ENCODE data around the gene EPHA4.

EPHA4 gene

GRCh38 chr2:221389904-221390303, 182.2 kb downstream of the EPHA4 start:
- DNase-seq, result no peak

DNA sequence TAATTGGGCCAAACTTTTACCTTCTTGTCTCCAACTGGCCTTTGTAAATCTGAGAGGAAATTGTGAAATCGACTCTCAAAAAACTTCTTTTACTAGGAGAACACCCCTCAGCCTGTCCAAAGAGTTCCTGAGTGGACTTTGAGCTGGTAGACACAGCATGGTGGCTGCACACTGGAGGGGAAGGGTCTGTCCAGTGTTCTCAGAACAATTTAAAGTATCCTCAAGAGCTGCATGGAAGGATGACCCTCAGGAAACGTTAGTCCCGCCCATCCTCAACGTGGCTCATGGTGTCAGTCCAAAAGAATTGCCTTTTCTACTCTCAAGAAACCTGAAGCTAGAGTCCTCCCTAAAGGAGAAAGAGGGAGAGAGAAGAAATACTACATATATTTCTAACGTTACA, 182.7 kb downstream of the EPHA4 start:
- no peak for DNase-seq

DNA sequence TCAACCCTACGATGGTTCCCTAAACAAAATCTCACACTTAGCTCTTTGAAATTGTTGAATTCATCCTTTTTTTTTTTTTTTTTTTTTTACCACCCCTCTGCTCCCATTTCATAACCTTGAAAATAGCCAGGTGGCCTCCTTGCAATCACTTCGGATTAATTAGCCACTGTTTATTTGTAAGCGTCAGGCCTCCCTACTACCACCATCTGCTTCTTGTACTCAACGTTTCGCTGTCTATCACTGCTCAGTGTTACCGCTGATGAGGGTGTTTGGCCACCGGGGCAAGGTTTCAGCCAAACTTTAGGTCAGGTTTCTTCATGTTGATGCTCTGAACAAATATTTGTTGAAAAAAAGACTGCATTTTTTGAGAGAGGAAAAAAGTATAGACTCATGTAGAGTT, 183.2 kb downstream of the EPHA4 start:
- peak in 1 of 14 donors; percentile 44 for DNase-seq

- no peak for DNase-seq
These were observed 186.4 kb downstream of the EPHA4 start for GRCh38 chr2:221385716-221386115.

DNA sequence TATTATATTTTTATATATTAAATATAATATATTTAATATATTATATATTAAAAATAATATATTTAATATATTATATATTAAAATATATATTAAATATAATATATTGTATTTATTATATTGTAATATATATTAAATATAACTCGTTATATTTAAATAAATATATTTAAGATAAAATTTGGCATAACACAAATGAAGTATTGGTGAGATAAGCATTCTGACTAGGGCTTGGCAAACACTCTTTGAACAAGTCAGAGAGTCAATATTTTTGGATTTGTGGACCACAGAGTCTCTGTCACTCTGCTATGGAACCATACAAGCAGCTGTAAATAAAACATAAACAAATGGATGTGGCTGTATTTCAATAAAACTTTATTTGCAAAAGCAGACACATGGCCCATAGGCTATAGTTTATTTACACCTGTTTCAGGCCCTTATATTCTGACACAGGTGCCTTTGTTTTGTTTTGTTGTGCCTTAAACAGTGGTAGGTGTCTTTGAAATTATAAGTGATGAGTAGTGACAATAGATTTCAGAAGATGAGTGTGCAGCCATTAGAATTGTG, 190.1 kb downstream of the EPHA4 start:
- DNase-seq, result no peak

- no peak for DNase-seq
These were observed 191.4 kb downstream of the EPHA4 start for GRCh38 chr2:221380686-221381085.

- no peak for DNase-seq
These were observed 192.0 kb downstream of the EPHA4 start for GRCh38 chr2:221380062-221380461.

DNA sequence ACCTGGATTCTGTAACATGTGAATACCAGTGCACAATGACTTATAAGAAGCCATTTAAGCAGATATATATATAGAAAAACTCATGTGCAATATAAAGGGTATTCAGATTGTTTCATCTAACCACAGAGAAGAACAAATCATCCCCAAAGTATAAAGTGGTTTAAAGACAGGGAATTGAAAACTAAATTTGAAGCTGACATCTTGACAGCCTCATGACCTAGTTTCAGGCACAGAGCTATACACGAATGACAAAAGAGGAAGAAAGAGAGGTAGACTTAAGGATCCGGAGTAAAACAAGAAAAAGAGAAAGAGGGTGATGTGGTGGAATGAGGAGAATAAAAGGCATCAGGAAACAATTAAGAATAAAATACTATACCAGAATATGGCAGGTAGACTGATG, 194.5 kb downstream of the EPHA4 start:
- no peak for DNase-seq

- no peak for DNase-seq
These were observed 195.0 kb downstream of the EPHA4 start for GRCh38 chr2:221377066-221377465.

DNA sequence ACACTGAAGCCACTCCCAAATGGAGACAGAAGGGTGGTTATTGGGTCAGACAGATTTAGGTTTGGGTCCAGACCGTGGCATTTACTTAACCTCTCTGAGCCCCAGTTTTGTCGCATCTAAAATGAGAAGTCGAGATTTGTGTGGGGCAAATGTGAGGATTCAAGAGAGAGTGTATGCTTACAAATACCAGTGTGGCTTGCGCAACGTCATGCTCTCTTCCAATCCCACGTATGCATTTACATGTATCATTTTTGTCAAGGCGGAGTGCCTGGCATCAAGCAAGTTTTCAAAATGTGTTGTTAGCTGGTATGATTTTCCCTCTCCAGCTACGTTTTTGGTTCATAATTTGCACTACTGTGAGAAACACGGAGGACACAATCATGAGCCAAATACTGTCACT, 197.9 kb downstream of the EPHA4 start:
- no peak for DNase-seq

DNA sequence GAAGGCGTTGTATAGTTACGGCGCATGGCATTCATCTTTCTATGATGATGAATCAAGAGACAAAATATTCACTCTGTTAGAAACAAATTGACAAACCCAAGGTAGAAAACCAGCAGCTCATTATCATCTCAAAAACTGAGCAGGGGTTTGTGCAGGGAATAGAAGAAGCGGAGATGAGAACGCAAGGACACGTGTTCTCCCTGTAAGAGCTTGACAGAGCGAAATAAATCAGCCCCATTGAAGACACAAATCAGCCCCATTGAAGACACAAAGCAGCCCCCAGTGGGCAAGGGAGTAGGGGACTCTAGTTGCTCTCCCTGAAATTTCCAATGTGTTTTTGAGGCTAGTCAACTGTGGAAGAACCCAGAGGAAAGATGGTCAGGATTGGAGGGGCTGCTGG, 199.2 kb downstream of the EPHA4 start:
- no peak for DNase-seq

GRCh38 chr2:221372159-221372884, 199.8 kb downstream of the EPHA4 start:
- no peak for DNase-seq

- DNase-seq, result no peak
These were observed 200.8 kb downstream of the EPHA4 start for GRCh38 chr2:221371347-221371746.

DNA sequence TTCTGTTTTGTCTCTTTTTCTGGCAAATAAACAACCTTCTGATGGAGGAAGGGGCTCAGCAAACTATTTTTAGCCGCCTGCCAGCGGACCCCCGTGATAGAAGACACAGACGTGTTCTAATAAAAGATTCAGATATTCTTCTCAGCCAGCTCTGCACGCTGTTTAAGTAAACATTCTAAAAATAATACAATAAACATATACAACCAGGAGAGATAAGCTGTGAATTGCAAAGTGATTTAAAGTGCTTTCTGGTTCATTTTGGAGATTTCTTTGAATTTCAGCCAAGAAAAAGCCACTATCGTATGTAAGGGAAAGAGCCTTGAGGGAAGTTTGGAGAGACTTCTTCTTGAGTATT, 201.3 kb downstream of the EPHA4 start:
- no peak for DNase-seq

DNA sequence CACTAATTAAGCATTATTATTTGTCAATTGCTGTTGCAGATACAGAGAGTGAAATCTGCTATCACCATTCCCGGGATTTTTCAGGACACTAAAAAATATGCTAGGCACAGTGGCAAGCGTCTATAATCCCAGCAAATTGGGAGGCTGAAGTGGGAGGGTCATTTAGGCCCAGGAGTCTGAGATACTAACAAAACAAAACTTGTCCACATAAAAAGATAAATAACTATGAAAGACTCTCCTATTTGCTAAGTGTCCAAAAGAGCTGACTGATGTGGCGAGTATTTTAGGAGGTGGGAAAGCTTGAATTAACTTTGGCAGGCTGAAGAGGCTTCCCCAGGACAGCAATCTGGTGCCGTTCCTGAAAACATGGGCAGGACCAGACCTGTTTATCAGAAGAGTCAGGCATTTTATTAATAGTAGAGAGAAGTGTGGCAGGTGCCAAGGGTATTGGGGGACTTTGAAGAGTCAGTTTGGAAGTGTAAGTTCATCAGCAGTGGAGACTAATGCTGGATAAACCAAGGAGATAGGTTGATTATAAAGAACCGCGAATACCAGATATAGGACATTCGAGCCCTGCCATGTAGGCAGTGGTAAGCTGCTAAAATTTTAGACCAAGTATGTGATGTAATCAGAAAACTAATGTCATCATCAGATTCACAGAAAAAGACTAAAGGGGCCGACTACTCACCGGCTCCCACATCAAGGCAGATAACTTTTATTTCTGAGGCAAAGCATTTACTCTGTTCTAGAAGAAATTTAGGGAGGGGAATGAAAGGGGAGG, 201.8 kb downstream of the EPHA4 start:
- DNase-seq, result peak in 1 of 14 donors; percentile 6
